Naive thymus-derived CD4-positive, alpha-beta T cell (primary cell): Measurements from ENCODE around the gene ATP8A1. TPM values are rescaled to one million over a fixed set of nuclear protein-coding genes. Genes with fewer than 3 reads are reported as not detected.

Experiments used
- ATAC-seq: fragments of 150-1000 bp; cut with Tn5 transposase; 2 replicates; pipeline ENCODE4 v1.10.0; 2021; ENCODE audit warnings: mild to moderate bottlenecking, moderate library complexity
- CTCF ChIA-PET: fragments of 350-600 bp; sonication (Branson Sonifier 250); formaldehyde crosslinking; loops from one replicate; lab custom pipeline; 2021; ENCODE audit warnings: antibody characterized with exemption; lab: Charles Lee
- POLR2A ChIA-PET: fragments of 350-600 bp; sonication (Branson Sonifier 250); formaldehyde crosslinking; loops from one replicate; lab custom pipeline; 2021; ENCODE audit warnings: antibody characterized with exemption, inconsistent platforms; lab: Charles Lee
- DNase-seq, 9 donors: peaks; one replicate each; pipeline versions ENCODE4 v3.0.0 to v3.0.0-alpha.2; 2020 to 2022; ENCODE audit warnings: mixed read lengths in 1 of 9
- H3K27ac ChIP-seq: one replicate; pipeline ENCODE4 v1.7.0; 2013; ENCODE audit warnings: mild to moderate bottlenecking, low read depth, low read length, moderate library complexity
- H3K27me3 ChIP-seq, 2 donors: one replicate each; pipeline ENCODE4 v1.7.0; 2013; ENCODE audit warnings: low read length in 2 of 2, mild to moderate bottlenecking in 2 of 2, moderate library complexity in 2 of 2; ENCODE audit not compliant: control insufficient read depth in 2 of 2, insufficient read depth in 2 of 2
- H3K36me3 ChIP-seq, 3 experiments: 1 replicate in 2 of 3; 2 replicates in 1 of 3; pipeline ENCODE4 v1.7.0; 2013; ENCODE audit warnings: low read length in 3 of 3, mild to moderate bottlenecking in 3 of 3, moderate library complexity in 1 of 3; ENCODE audit not compliant: insufficient read depth in 3 of 3, control insufficient read depth in 2 of 3
- H3K4me1 ChIP-seq, 2 donors: one replicate each; pipeline ENCODE4 v1.7.0; 2013; ENCODE audit warnings: low read length in 2 of 2, mild to moderate bottlenecking in 2 of 2, moderate library complexity in 1 of 2; ENCODE audit not compliant: control insufficient read depth in 2 of 2, insufficient read depth in 2 of 2
- H3K4me3 ChIP-seq: 2 replicates; pipeline ENCODE4 v1.7.0; 2013; ENCODE audit warnings: mild to moderate bottlenecking, low read length
- H3K9me3 ChIP-seq, 3 experiments: 1 replicate in 2 of 3; 2 replicates in 1 of 3; pipeline ENCODE4 v1.7.0; 2013; ENCODE audit warnings: low read length in 3 of 3; ENCODE audit not compliant: control insufficient read depth in 2 of 3
- H3K27ac Mint-ChIP-seq, 9 donors: one replicate each; pipeline ENCODE4 v1.8.0; 2020 to 2022; ENCODE audit warnings: mixed read lengths in 9 of 9, mild to moderate bottlenecking in 8 of 9, moderate library complexity in 5 of 9, inconsistent platforms in 2 of 9
- H3K27me3 Mint-ChIP-seq, 5 donors: one replicate each; pipeline ENCODE4 v1.8.0; 2021 to 2022; ENCODE audit warnings: mixed read lengths in 5 of 5, mild to moderate bottlenecking in 1 of 5
- H3K36me3 Mint-ChIP-seq, 5 donors: one replicate each; pipeline ENCODE4 v1.8.0; 2020 to 2022; ENCODE audit warnings: mixed read lengths in 5 of 5, mild to moderate bottlenecking in 3 of 5, inconsistent platforms in 1 of 5
- H3K4me1 Mint-ChIP-seq, 7 donors: one replicate each; pipeline ENCODE4 v1.8.0; 2020 to 2022; ENCODE audit warnings: mixed read lengths in 7 of 7, mild to moderate bottlenecking in 3 of 7, inconsistent platforms in 1 of 7
- H3K4me3 Mint-ChIP-seq, 10 donors: one replicate each; pipeline ENCODE4 v1.8.0; 2020 to 2022; ENCODE audit warnings: mild to moderate bottlenecking in 10 of 10, mixed read lengths in 10 of 10, moderate library complexity in 6 of 10, inconsistent platforms in 2 of 10
- H3K9me3 Mint-ChIP-seq, 11 donors: one replicate each; pipeline ENCODE4 v1.8.0; 2020 to 2022; ENCODE audit warnings: mixed read lengths in 11 of 11, mild to moderate bottlenecking in 4 of 11, inconsistent platforms in 1 of 11, moderate library complexity in 1 of 11
- intact Hi-C, 2 donors: fragments of 100-400 bp; cut with micrococcal nuclease; formaldehyde crosslinking; loops; one replicate each; pipeline ENCODE4 v1.15.1; 2023
- polyA plus RNA-seq, 2 donors: library from polyadenylated mRNA; unstranded; fragments of 300-500 nt; fragmentation: Illumina TruSeq; gene quantifications; one replicate each; pipeline ENCODE4 v1.2.3, GENCODE V29; 2021
- total RNA-seq, 6 experiments: library from RNA in 5 of 6; stranded (reverse) in 5 of 6; gene quantifications; 1 replicate in 5 of 6; 2 replicates in 1 of 6; pipeline ENCODE4 v1.2.3 and lab custom pipeline; 2021 to 2026

ATP8A1 gene
- total and polyA plus RNA-seq, 7 experiments from 2014 or later = 8.8 to 66.8 (median 48.5) TPM

DNA sequence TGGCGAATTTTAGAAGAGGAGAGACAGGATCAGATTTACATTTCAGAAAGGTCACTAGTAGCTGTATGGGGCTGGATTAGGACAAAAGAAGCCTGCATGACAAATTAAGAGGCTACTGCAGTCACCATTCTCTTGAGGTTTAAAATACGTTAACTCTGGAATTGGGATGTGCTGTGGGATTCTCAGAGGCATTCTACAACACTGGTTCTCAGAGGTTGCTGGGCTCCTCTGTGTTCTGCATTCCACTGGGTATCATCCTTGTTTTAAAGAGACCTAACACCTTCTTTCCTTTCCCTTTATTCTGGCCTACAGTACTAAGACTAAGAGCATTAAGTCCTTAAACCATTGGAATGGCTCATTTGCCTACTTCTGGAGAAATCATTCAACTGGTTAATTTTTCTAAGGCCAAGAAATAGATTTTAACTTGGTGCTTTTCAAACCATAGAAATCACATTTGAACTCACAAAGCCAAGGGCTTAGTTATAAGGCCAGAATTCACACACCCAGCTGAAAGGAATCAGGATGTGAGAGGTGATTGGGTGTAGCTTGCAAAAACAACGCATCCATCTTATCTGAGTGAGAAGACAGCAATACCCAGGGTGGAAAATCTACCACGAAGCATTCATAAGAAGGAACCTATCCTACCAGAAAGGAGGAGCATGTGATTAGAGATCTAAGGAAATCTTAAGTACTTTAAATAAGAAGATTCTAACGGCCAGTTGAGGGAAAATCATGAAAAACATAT, 143.0 kb downstream of the ATP8A1 start:
- Mint-ChIP-seq H3K36me3 (peaks cover 0 to 35% (median 19%) of the 10 kb centered on the region in 5 donors), H3K4me1 (peaks cover 0 to 6% (median 0%) of the 10 kb centered on the region in 7 donors), H3K27me3 (no peaks in the 10 kb centered on the region), H3K4me3 (no peak overlapping the region), H3K27ac (no peak overlapping the region), H3K9me3 (no peaks in the 10 kb centered on the region)
- Histone ChIP-seq H3K27ac (no peak overlapping the region), H3K36me3 (peaks cover 0 to 13% (median 0%) of the 10 kb centered on the region in 3 experiments), H3K4me3 (no peak overlapping the region), H3K4me1 (no peaks in the 10 kb centered on the region), H3K27me3 (no peaks in the 10 kb centered on the region), H3K9me3 (no peaks in the 10 kb centered on the region)
- intact Hi-C loops = no loop called here
- ChIA-PET CTCF (interaction anchor here (0.7 kb wide), 1 partner anchor 10 kb away, joined by 3 read pairs; no protein-coding TSS in a partner anchor), POLR2A (no interaction called here)
- ATAC-seq (no peak), DNase-seq (no peak)

DNA sequence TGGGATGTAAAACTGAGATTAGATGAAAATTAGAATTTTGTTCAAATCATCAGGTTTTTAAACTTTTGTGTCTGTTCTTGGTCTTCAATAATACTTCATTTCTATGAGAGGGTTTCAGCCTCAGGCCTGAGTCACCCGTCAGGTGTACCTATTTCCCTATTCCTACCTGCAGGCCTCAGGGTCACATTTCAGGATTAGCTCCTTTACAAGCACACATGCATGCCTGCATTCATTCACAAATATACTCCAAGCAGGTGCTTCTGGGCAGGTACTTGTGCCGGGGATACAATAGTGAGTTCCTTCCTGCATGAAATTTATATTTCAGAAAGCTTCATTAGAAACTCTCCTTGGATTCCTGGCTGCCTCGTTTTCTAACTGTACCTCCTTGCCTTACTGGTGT, 144.7 kb downstream of the ATP8A1 start:
- Histone ChIP-seq H3K27ac (no peak overlapping the region), H3K4me1 (no peaks in the 10 kb centered on the region), H3K27me3 (no peaks in the 10 kb centered on the region), H3K4me3 (no peak overlapping the region), H3K9me3 (no peaks in the 10 kb centered on the region), H3K36me3 (peaks cover 0 to 15% (median 0%) of the 10 kb centered on the region in 3 experiments)
- Mint-ChIP-seq H3K4me1 (peaks cover 0 to 6% (median 0%) of the 10 kb centered on the region in 7 donors), H3K27ac (peak overlapping the region in 1 of 9 donors; percentile 38), H3K9me3 (no peaks in the 10 kb centered on the region), H3K27me3 (no peaks in the 10 kb centered on the region), H3K36me3 (peaks cover 0 to 46% (median 25%) of the 10 kb centered on the region in 5 donors), H3K4me3 (no peak overlapping the region)
- DNase-seq (no peak), ATAC-seq (no peak)
- ChIA-PET POLR2A (no interaction called here), CTCF (interaction anchor here (0.6 kb wide), 1 partner anchor 13 kb away, joined by 4 read pairs; no protein-coding TSS in a partner anchor)
- intact Hi-C loops = no loop called here

DNA sequence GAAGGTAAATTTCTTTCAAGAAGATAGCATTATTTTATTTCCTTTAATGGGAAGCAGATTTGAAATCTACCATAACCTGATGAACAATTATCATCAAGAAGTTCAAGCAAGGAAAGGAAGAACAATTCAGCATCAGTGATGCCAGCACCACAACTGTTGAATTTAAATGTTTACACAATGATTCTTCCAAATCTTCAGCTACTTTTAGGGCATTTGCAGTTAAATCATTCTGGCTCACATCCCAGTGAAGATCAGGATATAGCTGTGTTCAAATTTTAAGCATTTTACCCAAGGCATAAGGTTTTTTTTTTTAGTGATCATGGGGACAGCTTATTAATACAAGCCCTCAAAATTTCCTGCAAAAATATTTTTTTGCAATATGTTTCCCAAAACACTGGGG, 146.7 kb downstream of the ATP8A1 start:
- Mint-ChIP-seq H3K4me3 (no peak overlapping the region), H3K4me1 (peaks cover 0 to 3% (median 0%) of the 10 kb centered on the region in 7 donors), H3K27ac (no peak overlapping the region), H3K9me3 (no peaks in the 10 kb centered on the region), H3K27me3 (no peaks in the 10 kb centered on the region), H3K36me3 (peaks cover 5 to 60% (median 39%) of the 10 kb centered on the region in 5 donors)
- intact Hi-C loops = no loop called here
- no peak for DNase-seq
- ATAC-seq = no peak
- ChIA-PET POLR2A (no interaction called here), CTCF (no interaction called here)
- Histone ChIP-seq H3K4me3 (no peak overlapping the region), H3K27ac (no peak overlapping the region), H3K9me3 (no peaks in the 10 kb centered on the region), H3K27me3 (no peaks in the 10 kb centered on the region), H3K4me1 (no peaks in the 10 kb centered on the region), H3K36me3 (peaks cover 0 to 31% (median 0%) of the 10 kb centered on the region in 3 experiments)

DNA sequence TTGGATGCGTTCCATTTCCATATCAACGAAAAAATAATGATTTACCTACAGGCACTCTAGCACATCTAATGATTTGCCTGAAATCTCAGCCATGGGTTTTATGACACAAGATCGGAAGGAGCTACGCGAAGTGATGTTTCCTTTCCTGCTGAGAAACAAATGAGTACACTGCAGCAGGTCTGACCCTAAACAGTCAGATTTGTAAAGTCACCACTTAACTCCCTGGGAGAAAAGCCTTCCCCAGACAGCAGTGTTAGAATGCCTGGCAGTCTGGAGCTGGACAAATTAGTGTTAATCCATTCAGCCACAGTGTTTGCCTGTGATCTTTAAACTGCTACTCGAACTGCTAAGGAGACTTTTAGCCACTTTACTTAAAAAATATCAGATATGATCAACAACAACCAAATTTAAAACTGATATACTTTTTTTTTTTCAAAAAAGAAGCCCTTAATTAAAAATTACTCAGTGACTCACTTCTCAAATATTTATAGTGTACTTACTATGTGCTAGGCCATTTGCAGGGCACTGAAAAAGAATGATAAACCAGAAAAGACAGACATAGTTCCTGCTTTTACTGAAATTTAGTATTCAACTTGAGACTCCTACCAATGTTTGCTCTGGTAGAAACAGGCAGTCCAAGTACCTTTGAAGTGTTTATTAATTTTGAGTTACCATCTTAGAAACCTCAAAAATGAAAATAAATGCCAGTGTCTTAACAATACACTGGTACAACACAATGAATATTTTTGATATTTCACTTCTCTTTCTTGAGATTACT, 155.1 kb downstream of the ATP8A1 start:
- Mint-ChIP-seq H3K27ac (no peak overlapping the region), H3K4me3 (no peak overlapping the region), H3K9me3 (no peaks in the 10 kb centered on the region), H3K27me3 (no peaks in the 10 kb centered on the region), H3K36me3 (peaks cover 16 to 72% (median 56%) of the 10 kb centered on the region in 5 donors), H3K4me1 (peaks cover 0 to 1% (median 0%) of the 10 kb centered on the region in 7 donors)
- ChIA-PET POLR2A (no interaction called here), CTCF (no interaction called here)
- Histone ChIP-seq H3K36me3 (peaks cover 0 to 48% (median 4%) of the 10 kb centered on the region in 3 experiments), H3K9me3 (no peaks in the 10 kb centered on the region), H3K4me1 (no peaks in the 10 kb centered on the region), H3K4me3 (no peak overlapping the region), H3K27me3 (no peaks in the 10 kb centered on the region), H3K27ac (no peak overlapping the region)
- ATAC-seq (no peak), DNase-seq (no peak)
- intact Hi-C loops = no loop called here

DNA sequence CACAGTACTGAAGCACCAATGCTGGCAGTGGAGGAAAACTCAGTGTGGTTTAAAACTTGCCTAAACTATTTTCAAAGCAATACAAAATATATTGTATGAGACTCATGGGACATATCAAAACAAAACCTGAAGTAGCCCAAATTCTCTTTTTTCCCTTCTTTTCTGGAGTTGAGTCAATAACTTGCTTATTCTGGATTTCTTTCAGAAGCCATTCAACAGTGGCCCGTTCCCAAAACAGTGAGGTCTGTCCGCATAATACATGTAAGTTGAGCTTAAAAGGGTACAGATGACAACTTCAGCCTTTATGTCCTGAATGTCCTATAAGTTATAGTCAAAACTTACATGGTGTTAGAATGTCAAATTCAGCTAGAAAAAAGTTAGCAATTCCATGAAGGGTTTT, 158.9 kb downstream of the ATP8A1 start:
- CTCF ChIA-PET = no interaction called here
- intact Hi-C loops = no loop called here
- Mint-ChIP-seq H3K4me1 (peaks cover 0 to 1% (median 0%) of the 10 kb centered on the region in 7 donors), H3K9me3 (no peaks in the 10 kb centered on the region), H3K27ac (no peak overlapping the region), H3K36me3 (peaks cover 3 to 60% (median 43%) of the 10 kb centered on the region in 5 donors), H3K27me3 (no peaks in the 10 kb centered on the region), H3K4me3 (no peak overlapping the region)
- POLR2A ChIA-PET = no interaction called here
- Histone ChIP-seq H3K4me1 (no peaks in the 10 kb centered on the region), H3K36me3 (peaks cover 0 to 20% (median 0%) of the 10 kb centered on the region in 3 experiments), H3K27ac (no peak overlapping the region), H3K9me3 (no peaks in the 10 kb centered on the region), H3K27me3 (no peaks in the 10 kb centered on the region), H3K4me3 (no peak overlapping the region)
- ATAC-seq (no peak), DNase-seq (no peak)

DNA sequence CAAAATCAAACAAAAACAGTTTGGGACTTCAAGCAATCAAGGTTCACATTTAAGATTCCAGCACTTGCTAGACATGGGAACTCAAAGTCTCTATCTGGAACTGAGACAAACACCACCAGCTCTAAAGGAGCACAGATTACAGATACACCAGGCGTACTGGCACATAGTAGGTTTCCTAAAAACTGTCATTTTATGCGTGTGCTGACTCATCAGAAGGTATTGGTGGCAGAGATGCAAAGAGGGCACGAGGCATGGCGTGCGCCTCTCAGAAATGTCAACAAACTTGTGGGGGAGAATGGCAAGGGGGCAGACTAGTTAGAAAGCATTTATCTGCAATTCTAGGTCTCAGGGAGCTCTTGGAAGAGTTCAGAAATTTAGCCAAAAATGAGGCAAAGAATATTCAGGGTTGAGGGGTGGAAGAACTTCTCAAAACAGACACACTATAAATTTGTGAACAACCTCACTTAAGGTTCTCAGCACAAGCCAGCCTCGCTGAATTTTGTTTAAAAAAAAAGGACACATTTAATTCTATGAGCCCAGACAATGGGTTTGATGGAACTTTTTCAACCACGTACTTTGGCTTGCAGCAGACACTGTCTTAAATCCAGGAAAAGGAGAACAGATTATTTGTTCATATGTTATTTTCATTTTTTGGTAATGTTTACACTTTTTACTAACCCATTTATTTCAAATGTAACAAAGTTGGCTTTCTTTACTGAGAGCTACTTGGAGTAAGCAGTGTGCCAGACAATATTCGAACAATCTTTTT, 159.6 kb downstream of the ATP8A1 start:
- Histone ChIP-seq H3K9me3 (no peaks in the 10 kb centered on the region), H3K4me3 (no peak overlapping the region), H3K27me3 (no peaks in the 10 kb centered on the region), H3K36me3 (peaks cover 0 to 15% (median 0%) of the 10 kb centered on the region in 3 experiments), H3K4me1 (no peaks in the 10 kb centered on the region), H3K27ac (no peak overlapping the region)
- Mint-ChIP-seq H3K4me1 (no peaks in the 10 kb centered on the region), H3K36me3 (peaks cover 0 to 56% (median 43%) of the 10 kb centered on the region in 5 donors), H3K27ac (no peak overlapping the region), H3K27me3 (no peaks in the 10 kb centered on the region), H3K9me3 (no peaks in the 10 kb centered on the region), H3K4me3 (no peak overlapping the region)
- POLR2A ChIA-PET = no interaction called here
- ATAC-seq = no peak
- CTCF ChIA-PET = no interaction called here
- DNase-seq = no peak
- intact Hi-C loops = no loop called here
